GM12873 (cell line): ENCODE results near the gene PLCB4.

Experiments used
- TF ChIP-seq, protein P1 (sequence below): IDR thresholded peaks from 2 replicates; pipeline ENCODE4 v1.5.1; 2012; ENCODE audit warnings: low read depth, mild to moderate bottlenecking, moderate library complexity, low read length, control low read depth; ENCODE audit not compliant: insufficient read depth; ENCODE audit errors: missing control alignments

PLCB4 gene

GRCh38 chr20:9177278-9177677 lies 108.4 kb downstream of the PLCB4 start:
- TF ChIP-seq, protein P1, sequence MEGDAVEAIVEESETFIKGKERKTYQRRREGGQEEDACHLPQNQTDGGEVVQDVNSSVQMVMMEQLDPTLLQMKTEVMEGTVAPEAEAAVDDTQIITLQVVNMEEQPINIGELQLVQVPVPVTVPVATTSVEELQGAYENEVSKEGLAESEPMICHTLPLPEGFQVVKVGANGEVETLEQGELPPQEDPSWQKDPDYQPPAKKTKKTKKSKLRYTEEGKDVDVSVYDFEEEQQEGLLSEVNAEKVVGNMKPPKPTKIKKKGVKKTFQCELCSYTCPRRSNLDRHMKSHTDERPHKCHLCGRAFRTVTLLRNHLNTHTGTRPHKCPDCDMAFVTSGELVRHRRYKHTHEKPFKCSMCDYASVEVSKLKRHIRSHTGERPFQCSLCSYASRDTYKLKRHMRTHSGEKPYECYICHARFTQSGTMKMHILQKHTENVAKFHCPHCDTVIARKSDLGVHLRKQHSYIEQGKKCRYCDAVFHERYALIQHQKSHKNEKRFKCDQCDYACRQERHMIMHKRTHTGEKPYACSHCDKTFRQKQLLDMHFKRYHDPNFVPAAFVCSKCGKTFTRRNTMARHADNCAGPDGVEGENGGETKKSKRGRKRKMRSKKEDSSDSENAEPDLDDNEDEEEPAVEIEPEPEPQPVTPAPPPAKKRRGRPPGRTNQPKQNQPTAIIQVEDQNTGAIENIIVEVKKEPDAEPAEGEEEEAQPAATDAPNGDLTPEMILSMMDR = no peak

GRCh38 chr20:9179193-9179802 lies 110.4 kb downstream of the PLCB4 start:
- TF ChIP-seq, protein P1 = no peak

DNA sequence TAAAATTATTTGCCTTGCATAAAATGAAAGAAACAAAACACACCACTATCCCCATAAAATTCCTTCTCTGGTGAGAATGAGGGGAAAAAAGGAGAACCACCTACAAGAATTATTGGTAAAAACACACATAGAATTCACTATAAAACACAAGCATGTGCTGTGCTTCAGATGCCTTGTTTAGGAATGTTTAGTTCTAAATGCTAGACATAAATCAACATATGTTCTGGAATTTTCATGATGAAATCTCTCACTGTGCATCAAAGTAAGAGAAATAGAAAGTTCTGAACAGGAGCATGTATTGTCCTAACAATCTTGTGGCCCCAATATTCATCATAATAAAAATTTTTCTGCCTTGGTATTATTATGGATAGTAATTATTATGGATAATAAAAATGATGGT lies 111.0 kb downstream of the PLCB4 start:
- TF ChIP-seq, protein P1 = no peak

DNA sequence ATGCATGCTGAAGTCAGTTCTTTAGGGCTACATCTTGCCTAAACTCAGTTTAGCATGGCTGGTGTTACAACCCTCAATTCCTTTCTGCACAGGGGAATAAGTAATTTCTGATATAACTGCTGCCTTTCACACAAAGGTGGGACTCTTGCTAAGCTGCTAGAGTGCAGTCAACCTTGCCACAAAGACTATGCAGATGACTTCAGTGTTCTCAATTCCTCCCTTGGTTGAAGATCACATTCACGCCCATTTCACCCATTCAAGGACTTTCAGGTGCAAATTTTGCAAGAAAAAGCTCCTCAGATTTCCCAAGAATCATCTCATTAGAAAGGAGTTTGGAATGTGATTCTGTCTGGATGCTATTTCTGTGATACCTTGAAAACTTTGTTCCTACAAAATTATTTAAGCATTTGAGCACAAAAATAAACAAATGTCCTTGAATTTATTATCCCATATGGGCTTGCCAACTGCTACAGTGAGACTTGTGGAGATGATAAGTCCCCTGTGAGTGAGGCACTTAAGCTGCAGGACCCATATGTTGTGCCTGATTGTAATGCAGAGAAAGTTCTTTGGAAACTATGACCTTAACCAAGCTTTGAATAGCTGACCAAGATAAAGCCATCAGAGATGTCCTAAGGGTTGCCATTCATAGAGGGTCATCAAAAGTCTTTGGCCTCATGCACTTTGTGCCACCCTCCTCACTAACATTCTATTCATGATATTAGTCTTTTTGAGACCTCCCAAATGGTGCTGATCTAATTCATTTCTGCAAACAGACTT lies 111.8 kb downstream of the PLCB4 start:
- TF ChIP-seq, protein P1 = no peak

- TF ChIP-seq, protein P1 = no peak
Measured at GRCh38 chr20:9185511-9185910, 116.6 kb downstream of the PLCB4 start.

DNA sequence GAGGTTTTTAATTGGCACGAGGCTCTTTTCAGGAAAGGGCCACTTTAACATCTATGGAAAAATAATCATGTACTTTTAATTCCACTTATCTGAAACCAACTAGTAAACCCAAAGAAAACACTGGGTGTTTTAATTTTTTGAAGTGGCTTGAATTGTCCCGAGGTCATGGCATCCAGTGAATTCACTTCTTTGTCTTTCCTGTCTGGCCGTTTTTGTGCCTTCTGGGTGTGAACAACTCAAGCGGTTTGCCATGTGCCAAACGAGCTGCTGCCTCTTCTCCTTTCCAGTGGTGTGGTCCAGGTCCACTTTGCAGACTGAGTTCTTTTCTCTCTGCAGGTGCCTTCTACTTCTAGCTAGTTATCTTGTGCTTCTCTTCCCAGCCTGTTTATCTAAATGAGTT lies 117.5 kb downstream of the PLCB4 start:
- TF ChIP-seq, protein P1 = no peak

GRCh38 chr20:9195031-9195430 lies 126.1 kb downstream of the PLCB4 start:
- TF ChIP-seq, protein P1 = no peak
